Stimulated activated CD4-positive, alpha-beta T cell treated with anti-CD3 and anti-CD28 coated beads, Interleukin-2, amount 100 ng/mL, for 4 hours (primary cell): ENCODE measurements around the gene DYRK2.

Source experiments
- DNase-seq: peaks from one replicate; pipeline ENCODE4 v3.0.0-alpha.2; 2020; ENCODE audit warnings: low read depth

Gene DYRK2

GRCh38 chr12:67704071-67704470, 55.5 kb downstream of the DYRK2 start:
- DNase-seq, result no peak

GRCh38 chr12:67705394-67706370, 57.1 kb downstream of the DYRK2 start:
- no peak for DNase-seq

GRCh38 chr12:67709367-67709954, 60.9 kb downstream of the DYRK2 start:
- no peak for DNase-seq

- DNase-seq, result no peak
Measured at GRCh38 chr12:67710582-67710981, 62.0 kb downstream of the DYRK2 start.

GRCh38 chr12:67712011-67712410, 63.5 kb downstream of the DYRK2 start:
- no peak for DNase-seq

GRCh38 chr12:67714648-67715047, 66.1 kb downstream of the DYRK2 start:
- DNase-seq, result no peak
